IPS DF 4.7 (cell line): ENCODE results near the gene BMERB1.
"Not testable (repeated sequence)": the region's sequence is repeated elsewhere in the genome, so short reads cannot be mapped to it uniquely, and the experiment has no call there.

ENCODE experiments used
- DNase-seq: peaks from one replicate; pipeline ENCODE4 v3.0.0-alpha.2; 2013; ENCODE audit warnings: low spot score; ENCODE audit errors: extremely low read depth

The BMERB1 gene

DNA sequence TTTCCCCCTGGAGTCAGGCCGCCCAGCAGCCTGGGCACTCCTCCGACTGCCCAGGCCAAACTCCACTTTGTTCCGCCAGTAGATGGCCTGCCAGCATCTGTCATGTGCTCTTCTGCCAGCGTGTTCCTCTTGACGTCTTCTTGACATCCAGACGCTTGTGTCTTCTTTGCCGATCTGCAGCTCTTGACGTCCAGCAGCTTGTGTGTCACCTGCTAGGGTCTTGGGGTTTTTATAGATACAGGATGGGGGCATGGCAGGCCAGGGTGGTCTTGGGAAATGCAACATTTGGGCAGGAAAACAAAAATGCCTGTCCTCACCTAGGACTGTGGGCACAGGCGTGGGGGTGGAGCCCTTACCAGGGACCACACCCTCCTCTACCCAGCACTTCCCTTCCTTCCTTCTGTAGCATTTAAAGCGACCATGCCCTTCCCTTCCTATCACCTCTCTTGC, 88.7 kb downstream of the BMERB1 start:
- DNase-seq: no peak

DNA sequence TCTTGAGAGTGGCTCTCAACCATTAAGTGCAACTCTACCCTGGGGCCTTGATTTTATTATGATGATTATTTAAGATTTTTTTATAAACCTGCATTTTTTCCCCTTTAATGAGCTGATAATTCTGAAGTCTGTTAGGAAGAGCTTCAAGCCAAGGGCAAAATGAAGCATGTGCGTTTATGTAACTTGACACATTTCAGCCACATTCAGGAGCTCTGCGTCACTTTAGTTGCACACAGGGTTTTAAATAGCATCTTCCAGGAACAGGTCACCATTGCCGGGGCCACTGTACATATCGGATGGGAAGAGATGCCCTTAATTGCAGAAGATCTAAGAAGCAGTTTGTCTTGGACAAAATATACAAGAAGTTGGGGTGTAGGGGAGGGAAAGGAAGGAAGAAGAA, 89.6 kb downstream of the BMERB1 start:
- no peak for DNase-seq

- no peak for DNase-seq
Observed at GRCh38 chr16:15524966-15525365, 90.6 kb downstream of the BMERB1 start.

- no peak for DNase-seq
Observed at GRCh38 chr16:15526097-15526496, 91.7 kb downstream of the BMERB1 start.

DNA sequence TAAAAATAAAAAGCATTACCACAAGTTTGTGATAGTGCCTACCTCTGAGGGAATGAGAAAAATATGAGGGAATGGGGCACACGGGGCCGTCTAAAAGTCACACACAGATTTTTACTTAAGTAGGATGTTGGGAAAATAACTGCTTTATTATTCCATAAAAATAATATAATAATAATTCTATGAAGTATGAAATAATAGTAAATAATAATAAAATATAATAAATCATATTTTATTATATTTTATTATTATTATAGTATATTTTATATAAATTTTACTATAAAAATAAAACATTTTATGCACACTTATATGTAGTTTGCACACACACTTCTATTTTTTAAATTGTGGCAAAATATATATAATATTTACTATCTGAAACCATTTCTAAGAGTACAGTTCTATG, 92.3 kb downstream of the BMERB1 start:
- DNase-seq: no peak

DNA sequence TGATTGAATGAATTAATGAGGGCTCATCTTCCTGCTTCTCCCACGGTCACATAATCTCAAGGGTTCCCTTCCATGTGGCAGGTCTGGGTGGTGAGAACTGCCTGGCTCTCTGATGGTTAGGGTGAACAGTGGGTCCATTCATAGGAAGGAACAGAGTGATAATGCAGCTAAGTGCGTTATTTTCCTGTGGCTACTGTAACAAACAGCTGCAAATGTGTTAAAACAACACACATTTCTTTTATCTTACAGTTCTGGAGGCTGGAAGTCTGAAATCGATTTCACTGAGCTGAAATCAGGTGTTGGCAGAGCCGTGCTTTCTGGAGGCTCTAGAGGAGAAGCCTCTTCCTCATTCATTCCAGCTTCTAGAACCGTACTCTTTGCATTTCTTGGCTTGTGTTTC, 95.3 kb downstream of the BMERB1 start:
- DNase-seq: no peak

GRCh38 chr16:15530085-15530484, 95.7 kb downstream of the BMERB1 start:
- DNase-seq: no peak

DNA sequence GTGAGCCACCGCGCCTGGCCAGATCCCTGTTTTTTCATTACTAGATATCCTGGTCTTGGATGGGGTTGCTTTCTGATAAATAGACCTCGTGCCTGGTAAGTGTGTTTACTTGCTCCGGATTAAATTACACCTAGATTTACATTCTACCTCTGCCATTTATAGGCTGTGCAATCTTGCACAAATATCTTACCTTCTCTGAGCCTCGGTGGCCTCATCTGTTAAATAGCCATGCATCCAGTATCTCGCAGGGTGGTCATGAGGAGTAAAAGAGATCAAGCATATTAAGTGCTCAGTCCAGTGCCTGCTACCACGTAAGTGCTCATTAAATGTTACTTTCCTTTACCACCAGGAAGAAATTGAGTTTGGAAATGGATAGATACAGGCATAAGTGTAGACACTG, 98.4 kb downstream of the BMERB1 start:
- DNase-seq: no peak

GRCh38 chr16:15533386-15533785, 99.0 kb downstream of the BMERB1 start:
- DNase-seq: no peak

DNA sequence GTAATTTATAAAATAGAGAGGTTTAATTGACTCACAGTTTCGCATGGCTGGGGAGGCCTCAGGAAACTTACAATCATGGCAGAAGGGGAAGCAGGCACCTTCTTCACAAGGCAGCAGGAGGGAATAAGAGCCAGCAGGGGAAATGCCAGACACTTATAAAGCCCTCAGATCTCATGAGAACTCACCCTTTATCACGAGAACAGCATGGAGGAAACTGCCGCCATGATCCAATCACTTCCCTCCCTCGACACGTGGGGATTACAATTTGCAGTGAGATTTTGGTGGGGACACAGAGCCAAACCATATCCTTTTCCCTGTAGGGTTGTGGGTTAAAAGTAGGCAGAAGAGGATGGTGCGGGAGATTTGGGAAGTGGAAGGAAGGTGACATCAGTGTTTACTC, 101.4 kb downstream of the BMERB1 start:
- no peak for DNase-seq

GRCh38 chr16:15536843-15537242, 102.5 kb downstream of the BMERB1 start:
- no peak for DNase-seq

GRCh38 chr16:15538507-15538906, 104.1 kb downstream of the BMERB1 start:
- no peak for DNase-seq

GRCh38 chr16:15539197-15539596, 104.8 kb downstream of the BMERB1 start:
- DNase-seq: no peak

DNA sequence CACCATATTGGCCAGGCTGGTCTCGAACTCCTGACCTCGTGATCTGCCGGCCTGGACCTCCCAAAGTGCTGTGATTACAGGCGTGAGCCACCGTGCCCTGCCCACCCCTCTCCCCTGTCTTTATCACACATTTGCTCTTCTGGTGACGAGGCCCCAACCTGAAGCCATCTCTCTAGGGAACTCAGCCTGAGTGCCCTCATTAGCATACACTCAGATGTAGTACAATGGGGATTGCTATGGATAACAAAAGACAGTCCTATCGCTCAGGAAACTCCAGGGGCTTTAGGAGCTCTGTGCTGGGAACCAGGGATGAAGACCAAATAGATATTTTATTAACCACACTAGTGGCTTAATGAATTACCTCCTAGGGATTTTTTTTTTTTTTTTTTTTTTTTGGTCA, 107.9 kb downstream of the BMERB1 start:
- DNase-seq: no peak

DNA sequence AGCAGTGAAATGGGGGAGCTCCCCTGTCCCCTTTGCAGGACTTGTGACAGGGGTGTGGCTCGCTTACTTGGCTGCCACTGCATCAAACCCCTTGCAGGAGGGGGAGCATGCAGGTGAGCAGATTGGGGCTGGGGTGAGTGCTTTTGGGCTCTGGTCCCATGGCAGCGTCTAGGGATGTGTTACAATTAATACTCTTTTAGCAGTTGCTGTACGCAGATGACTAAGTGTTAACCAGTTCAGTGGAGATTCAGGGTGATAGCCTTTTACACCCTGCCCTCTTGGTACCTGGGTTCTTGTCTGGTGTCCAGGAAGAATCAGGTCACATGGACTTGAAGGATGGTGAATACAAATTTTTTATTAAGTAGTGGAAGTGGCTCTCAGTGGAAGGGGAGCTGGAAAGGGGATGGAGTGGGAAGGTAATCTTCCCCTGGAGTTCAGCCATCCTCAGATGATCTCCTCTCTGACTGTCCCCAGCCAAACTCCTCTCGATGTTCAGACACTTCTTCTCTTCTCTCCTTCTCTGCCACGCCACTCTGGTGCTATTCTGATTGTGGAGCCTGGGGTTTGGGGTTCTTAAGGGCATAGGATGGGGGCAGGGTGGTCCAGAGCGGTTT, 108.5 kb downstream of the BMERB1 start:
- DNase-seq: no peak

DNA sequence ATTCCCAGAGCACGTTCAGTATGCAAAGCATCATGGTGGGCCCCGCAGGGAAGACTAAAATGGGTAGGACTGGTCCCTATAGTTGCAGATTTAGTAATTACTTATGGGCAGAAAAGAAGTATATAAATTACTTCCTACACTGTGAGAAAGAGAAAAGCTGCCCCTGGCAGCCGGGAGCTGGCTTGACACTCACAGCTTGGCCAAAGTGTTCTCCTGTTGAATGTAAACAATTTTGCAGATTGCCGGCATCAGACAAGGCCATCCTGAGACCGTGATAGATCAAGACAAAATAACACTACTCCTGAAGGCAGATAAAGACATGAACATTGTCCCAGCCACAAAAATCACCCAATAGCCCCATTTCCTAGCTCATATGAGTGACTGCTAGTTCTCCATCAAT, 110.0 kb downstream of the BMERB1 start:
- DNase-seq: no peak

DNA sequence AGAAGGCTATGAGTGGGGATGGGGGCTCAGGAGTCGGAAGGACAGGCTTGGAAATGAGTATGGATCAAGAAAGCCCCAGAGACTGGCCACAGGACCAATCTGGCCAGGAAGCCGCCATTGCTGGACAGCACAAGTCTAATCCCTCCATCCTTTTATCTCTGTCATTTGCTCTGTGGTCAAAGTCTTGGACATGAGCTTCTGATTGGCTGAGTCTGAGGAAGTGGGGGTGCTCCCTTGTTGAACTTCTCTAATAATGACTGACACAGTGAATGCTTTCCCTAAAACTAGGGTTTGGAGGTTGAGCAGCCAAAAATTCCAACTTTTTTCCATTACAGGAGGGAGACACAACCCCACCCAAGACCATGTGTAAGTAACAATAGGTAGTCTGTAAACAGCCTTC, 111.2 kb downstream of the BMERB1 start:
- no peak for DNase-seq

DNA sequence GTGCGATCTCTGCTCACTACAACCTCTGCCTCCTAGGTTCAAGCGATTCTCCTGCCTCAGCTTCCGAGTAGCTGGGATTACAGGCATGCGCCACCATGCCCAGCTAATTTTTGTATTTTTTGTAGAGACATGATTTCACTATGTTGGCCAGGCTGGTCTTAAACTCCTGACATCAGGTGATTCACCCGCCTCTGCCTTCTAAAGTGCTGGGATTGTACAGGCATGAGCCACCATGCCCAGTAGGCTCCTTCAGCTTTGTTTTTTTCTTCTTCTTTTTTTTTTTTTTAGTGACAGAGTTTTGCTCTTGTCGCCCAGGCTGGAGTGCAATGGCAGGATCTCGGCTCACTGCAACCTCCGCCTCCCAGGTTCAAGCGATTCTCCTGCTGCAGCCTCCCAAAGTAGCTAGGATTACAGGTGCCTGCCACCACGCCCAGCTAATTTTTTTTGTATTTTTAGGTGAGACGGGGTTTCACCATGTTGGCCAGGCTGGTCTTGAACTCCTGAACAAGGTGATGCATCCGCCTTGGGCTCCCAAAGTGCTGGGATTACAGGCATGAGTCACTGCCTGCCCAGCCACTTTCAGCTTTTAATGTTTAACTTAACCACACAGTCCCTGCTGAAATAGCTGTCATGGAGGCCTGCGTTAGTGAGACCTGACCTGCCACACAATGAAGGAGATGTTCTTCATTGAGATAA, 112.8 kb downstream of the BMERB1 start:
- DNase-seq: not testable (repeated sequence)

DNA sequence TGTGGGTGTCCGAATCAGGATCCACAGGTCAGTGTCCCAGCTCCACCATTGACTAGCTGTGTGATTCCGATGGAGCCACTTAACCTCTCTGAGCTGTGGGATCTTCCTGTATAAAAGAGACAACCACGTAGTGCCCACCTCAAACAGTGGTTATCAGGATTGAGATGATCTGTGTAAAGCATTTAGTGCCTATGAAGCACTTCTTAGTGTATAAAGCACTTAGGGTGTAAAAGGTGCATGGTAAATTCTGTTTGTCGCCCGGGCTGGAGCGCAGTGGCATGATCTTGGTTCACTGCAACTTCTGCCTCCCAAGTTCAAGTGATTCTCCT, 113.3 kb downstream of the BMERB1 start:
- no peak for DNase-seq

GRCh38 chr16:15548482-15548891, 114.1 kb downstream of the BMERB1 start:
- no peak for DNase-seq

- no peak for DNase-seq
Observed at GRCh38 chr16:15552507-15552906, 118.1 kb downstream of the BMERB1 start.

GRCh38 chr16:15553313-15554088, 119.1 kb downstream of the BMERB1 start:
- DNase-seq: no peak

GRCh38 chr16:15556130-15556529, 121.7 kb downstream of the BMERB1 start:
- DNase-seq: no peak
